Cardiac fibroblast (primary cell): Measurements from ENCODE around the gene CCL3.

Experiments used
- DNase-seq, 2 donors: peaks; one replicate each; pipeline versions ENCODE4 v3.0.0 to v3.0.0-alpha.2; 2010; ENCODE audit warnings: low read depth in 2 of 2
- H3K4me3 ChIP-seq, 2 donors: replicated peaks in 1 of 2; 1 replicate in 1 of 2; 2 replicates in 1 of 2; pipeline ENCODE4 v1.5.1; 2011; ENCODE audit warnings: low read depth in 2 of 2, low read length in 2 of 2, mild to moderate bottlenecking in 2 of 2, moderate library complexity in 1 of 2
- TF ChIP-seq, protein P1 (sequence below): IDR thresholded peaks from one replicate; pipeline ENCODE4 v1.5.1; 2011; ENCODE audit warnings: low read depth, mild to moderate bottlenecking, low read length, inconsistent platforms

The CCL3 gene

GRCh38 chr17:36059406-36059805, 30.5 kb downstream of the CCL3 start:
- no peak for DNase-seq
- no peak overlapping the region for H3K4me3 ChIP-seq
- TF ChIP-seq, protein P1, sequence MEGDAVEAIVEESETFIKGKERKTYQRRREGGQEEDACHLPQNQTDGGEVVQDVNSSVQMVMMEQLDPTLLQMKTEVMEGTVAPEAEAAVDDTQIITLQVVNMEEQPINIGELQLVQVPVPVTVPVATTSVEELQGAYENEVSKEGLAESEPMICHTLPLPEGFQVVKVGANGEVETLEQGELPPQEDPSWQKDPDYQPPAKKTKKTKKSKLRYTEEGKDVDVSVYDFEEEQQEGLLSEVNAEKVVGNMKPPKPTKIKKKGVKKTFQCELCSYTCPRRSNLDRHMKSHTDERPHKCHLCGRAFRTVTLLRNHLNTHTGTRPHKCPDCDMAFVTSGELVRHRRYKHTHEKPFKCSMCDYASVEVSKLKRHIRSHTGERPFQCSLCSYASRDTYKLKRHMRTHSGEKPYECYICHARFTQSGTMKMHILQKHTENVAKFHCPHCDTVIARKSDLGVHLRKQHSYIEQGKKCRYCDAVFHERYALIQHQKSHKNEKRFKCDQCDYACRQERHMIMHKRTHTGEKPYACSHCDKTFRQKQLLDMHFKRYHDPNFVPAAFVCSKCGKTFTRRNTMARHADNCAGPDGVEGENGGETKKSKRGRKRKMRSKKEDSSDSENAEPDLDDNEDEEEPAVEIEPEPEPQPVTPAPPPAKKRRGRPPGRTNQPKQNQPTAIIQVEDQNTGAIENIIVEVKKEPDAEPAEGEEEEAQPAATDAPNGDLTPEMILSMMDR, result no peak

DNA sequence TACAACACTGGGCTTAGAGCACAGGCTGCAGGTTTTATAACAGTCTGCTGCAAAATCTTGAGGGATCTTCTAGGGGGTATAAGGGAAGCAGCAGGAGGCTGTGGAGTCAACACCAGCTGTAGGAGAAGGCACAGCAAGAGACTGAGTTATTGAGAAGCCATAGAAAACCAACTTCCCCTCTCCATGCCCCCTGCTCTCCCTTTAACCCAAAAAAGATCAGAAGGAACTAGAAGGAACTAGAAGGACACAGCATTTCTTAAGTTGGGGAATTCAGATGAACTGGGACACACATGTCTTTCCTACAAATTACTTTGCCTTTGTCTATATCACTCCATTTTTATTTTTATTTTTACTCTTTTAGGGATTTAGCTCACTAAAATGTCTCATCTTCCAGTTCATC, 32.0 kb downstream of the CCL3 start:
- no peak overlapping the region for H3K4me3 ChIP-seq
- no peak for DNase-seq
- TF ChIP-seq, protein P1, result no peak

GRCh38 chr17:36055921-36056520, 33.9 kb downstream of the CCL3 start:
- H3K4me3 ChIP-seq, result no peak overlapping the region
- TF ChIP-seq, protein P1, result no peak
- no peak for DNase-seq

DNA sequence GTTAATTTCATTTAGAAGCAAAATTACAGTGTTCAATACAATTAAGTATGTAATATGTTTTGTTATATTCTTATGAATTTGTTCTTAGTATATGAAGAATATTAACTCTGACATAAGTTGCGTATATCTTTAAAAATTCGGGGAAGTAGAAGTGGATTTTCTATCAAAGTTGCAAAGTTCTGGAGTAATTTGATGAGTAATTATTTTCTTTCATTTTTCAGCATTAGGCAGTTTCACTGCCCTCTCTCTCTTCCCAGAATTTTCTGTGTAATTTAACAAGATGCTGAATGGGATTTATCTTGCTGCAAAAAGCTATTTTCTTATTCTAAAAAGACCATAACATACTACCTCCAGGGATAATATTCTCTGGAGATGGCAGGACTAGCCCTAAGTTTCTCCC, 34.8 kb downstream of the CCL3 start:
- TF ChIP-seq, protein P1, result no peak

GRCh38 chr17:36049643-36050042, 40.3 kb downstream of the CCL3 start:
- no peak overlapping the region for H3K4me3 ChIP-seq
- no peak for DNase-seq
- TF ChIP-seq, protein P1, result no peak

More for the DNA sequence above, 34.8 kb downstream of the CCL3 start:
- no peak overlapping the region for H3K4me3 ChIP-seq
- no peak for DNase-seq

- H3K4me3 ChIP-seq, result no peak overlapping the region
- TF ChIP-seq, protein P1, result no peak
- DNase-seq, result no peak
Observed at GRCh38 chr17:36048066-36048465, 41.9 kb downstream of the CCL3 start.
